ENCODE data around the gene CD33. TPM values are rescaled to one million over a fixed set of nuclear protein-coding genes. Genes with fewer than 3 reads are reported as not detected.

The CD33 gene
- polyA plus RNA-seq, 1 donor from 2014 or later: not detected

- no peaks in the 10 kb centered on the region for H3F3A ChIP-seq (ENCODE audit: insufficient read depth, low read length, poor library complexity, severe bottlenecking)
- H3K4me3 ChIP-seq (ENCODE audit: low read length): no peak overlapping the region
- no peak overlapping the region for H3K27ac ChIP-seq (ENCODE audit: low read length)
- H3K4me2 ChIP-seq (ENCODE audit: low read length): no peak overlapping the region
- H4K20me1 ChIP-seq (ENCODE audit: insufficient read depth): no peaks in the 10 kb centered on the region
- no peaks in the 10 kb centered on the region for H3K79me2 ChIP-seq (replicated peaks; ENCODE audit: insufficient read depth, low read length)
- no peak for TF ChIP-seq EP300 (conservative IDR thresholded peaks at IDR 0.05; ENCODE audit: poor library complexity, severe bottlenecking)
- TF ChIP-seq EZH2 (IDR thresholded peaks at IDR 0.05; ENCODE audit: borderline replicate concordance, insufficient read depth, low read length, poor library complexity, severe bottlenecking): no peak
- TF ChIP-seq, protein P1, sequence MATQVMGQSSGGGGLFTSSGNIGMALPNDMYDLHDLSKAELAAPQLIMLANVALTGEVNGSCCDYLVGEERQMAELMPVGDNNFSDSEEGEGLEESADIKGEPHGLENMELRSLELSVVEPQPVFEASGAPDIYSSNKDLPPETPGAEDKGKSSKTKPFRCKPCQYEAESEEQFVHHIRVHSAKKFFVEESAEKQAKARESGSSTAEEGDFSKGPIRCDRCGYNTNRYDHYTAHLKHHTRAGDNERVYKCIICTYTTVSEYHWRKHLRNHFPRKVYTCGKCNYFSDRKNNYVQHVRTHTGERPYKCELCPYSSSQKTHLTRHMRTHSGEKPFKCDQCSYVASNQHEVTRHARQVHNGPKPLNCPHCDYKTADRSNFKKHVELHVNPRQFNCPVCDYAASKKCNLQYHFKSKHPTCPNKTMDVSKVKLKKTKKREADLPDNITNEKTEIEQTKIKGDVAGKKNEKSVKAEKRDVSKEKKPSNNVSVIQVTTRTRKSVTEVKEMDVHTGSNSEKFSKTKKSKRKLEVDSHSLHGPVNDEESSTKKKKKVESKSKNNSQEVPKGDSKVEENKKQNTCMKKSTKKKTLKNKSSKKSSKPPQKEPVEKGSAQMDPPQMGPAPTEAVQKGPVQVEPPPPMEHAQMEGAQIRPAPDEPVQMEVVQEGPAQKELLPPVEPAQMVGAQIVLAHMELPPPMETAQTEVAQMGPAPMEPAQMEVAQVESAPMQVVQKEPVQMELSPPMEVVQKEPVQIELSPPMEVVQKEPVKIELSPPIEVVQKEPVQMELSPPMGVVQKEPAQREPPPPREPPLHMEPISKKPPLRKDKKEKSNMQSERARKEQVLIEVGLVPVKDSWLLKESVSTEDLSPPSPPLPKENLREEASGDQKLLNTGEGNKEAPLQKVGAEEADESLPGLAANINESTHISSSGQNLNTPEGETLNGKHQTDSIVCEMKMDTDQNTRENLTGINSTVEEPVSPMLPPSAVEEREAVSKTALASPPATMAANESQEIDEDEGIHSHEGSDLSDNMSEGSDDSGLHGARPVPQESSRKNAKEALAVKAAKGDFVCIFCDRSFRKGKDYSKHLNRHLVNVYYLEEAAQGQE (IDR thresholded peaks at IDR 0.05; ENCODE audit: borderline replicate concordance): no peak
- TF ChIP-seq SMC3 (conservative IDR thresholded peaks at IDR 0.05; ENCODE audit: poor library complexity): no peak
- TF ChIP-seq TAF1 (IDR thresholded peaks at IDR 0.05; ENCODE audit: low read depth): no peak
- TF ChIP-seq MXI1 (conservative IDR thresholded peaks at IDR 0.05; ENCODE audit: poor library complexity, severe bottlenecking): no peak
- no peak for TF ChIP-seq POLR2AphosphoS5 (IDR thresholded peaks at IDR 0.05)
- no peak for TF ChIP-seq CTCF (IDR thresholded peaks at IDR 0.05; ENCODE audit: poor library complexity, severe bottlenecking)
- no peak for TF ChIP-seq RAD21 (conservative IDR thresholded peaks at IDR 0.05)
- no peaks in the 10 kb centered on the region for H3K9me3 ChIP-seq (ENCODE audit: low read length)
- H2AFZ ChIP-seq (ENCODE audit: low read depth, low read length): no peak overlapping the region
- H3K9ac ChIP-seq (ENCODE audit: low read length): no peak overlapping the region
- no peaks in the 10 kb centered on the region for H3K27me3 ChIP-seq (ENCODE audit: insufficient read depth, low read depth, low read length)
- no peaks in the 10 kb centered on the region for H3K36me3 ChIP-seq (ENCODE audit: insufficient read depth, low read length)
- H3K9me2 ChIP-seq (ENCODE audit: insufficient read depth, low read length): no peaks in the 10 kb centered on the region
Measured at GRCh38 chr19:51204321-51204720, 20.6 kb upstream of the CD33 start.

GRCh38 chr19:51207747-51208146 lies 17.1 kb upstream of the CD33 start:
- no peaks in the 10 kb centered on the region for H3K36me3 ChIP-seq (ENCODE audit: insufficient read depth, low read length)
- H2AFZ ChIP-seq (ENCODE audit: low read depth, low read length): no peak overlapping the region
- H3K9me3 ChIP-seq (ENCODE audit: low read length): no peaks in the 10 kb centered on the region
- H3K27me3 ChIP-seq (ENCODE audit: insufficient read depth, low read depth, low read length): no peaks in the 10 kb centered on the region
- no peak overlapping the region for H3K9ac ChIP-seq (ENCODE audit: low read length)
- H3K4me2 ChIP-seq (ENCODE audit: low read length): no peak overlapping the region
- no peak overlapping the region for H3K4me3 ChIP-seq (ENCODE audit: low read length)
- no peaks in the 10 kb centered on the region for H3K79me2 ChIP-seq (replicated peaks; ENCODE audit: insufficient read depth, low read length)
- no peaks in the 10 kb centered on the region for H3K9me2 ChIP-seq (ENCODE audit: insufficient read depth, low read length)
- no peaks in the 10 kb centered on the region for H4K20me1 ChIP-seq (ENCODE audit: insufficient read depth)
- H3K27ac ChIP-seq (ENCODE audit: low read length): no peak overlapping the region
- H3F3A ChIP-seq (ENCODE audit: insufficient read depth, low read length, poor library complexity, severe bottlenecking): no peaks in the 10 kb centered on the region
- TF ChIP-seq, protein P1 (IDR thresholded peaks at IDR 0.05; ENCODE audit: borderline replicate concordance): no peak
- TF ChIP-seq EZH2 (IDR thresholded peaks at IDR 0.05; ENCODE audit: borderline replicate concordance, insufficient read depth, low read length, poor library complexity, severe bottlenecking): no peak
- no peak for TF ChIP-seq MXI1 (conservative IDR thresholded peaks at IDR 0.05; ENCODE audit: poor library complexity, severe bottlenecking)
- no peak for TF ChIP-seq CTCF (IDR thresholded peaks at IDR 0.05; ENCODE audit: poor library complexity, severe bottlenecking)
- TF ChIP-seq POLR2AphosphoS5 (IDR thresholded peaks at IDR 0.05): no peak
- TF ChIP-seq TAF1 (IDR thresholded peaks at IDR 0.05; ENCODE audit: low read depth): no peak
- no peak for TF ChIP-seq EP300 (conservative IDR thresholded peaks at IDR 0.05; ENCODE audit: poor library complexity, severe bottlenecking)
- TF ChIP-seq RAD21 (conservative IDR thresholded peaks at IDR 0.05): no peak
- no peak for TF ChIP-seq SMC3 (conservative IDR thresholded peaks at IDR 0.05; ENCODE audit: poor library complexity)
